Stimulated activated CD4-positive, alpha-beta T cell treated with anti-CD3 and anti-CD28 coated beads, Interleukin-12 subunit alpha, Interleukin-12 subunit beta, amount 100 ng/mL, for 48 hours (primary cell): Measurements from ENCODE around the gene IFNA5.

Experiments used
- DNase-seq, 3 donors: peaks; one replicate each; pipeline ENCODE4 v3.0.0-alpha.2; 2020; ENCODE audit warnings: low read depth in 2 of 3, low spot score in 1 of 3

Gene IFNA5

DNA sequence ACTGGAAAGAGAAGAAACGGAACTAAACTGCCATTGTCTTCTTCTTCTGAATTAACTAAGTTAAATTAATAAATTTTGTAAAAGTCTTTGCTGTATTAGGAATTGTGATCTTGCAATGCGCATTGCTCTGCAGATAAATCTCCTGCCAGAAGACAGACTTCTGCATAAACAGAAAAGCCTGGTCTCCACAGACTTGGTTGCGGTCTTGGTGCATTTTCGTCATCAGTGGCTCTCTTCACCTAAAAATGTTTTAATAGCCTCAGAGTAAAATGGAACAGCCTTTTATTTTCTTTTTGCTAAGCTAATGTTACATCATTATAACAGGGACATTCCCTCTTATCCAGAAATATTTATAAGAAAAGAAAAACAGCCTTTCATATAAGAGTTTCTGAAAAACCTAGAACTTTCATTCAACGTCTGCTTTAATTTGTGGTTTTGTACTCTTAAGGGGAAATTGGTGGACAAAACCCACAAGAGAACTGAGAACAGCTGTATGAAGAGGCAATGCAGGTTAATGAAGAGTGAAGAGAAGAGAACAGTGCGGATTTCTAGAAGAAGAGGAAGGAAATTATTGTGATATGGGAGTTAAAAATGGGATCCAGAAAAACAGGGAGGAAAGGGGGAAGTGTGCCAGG, 10.1 kb downstream of the IFNA5 start:
- DNase-seq: no peak

DNA sequence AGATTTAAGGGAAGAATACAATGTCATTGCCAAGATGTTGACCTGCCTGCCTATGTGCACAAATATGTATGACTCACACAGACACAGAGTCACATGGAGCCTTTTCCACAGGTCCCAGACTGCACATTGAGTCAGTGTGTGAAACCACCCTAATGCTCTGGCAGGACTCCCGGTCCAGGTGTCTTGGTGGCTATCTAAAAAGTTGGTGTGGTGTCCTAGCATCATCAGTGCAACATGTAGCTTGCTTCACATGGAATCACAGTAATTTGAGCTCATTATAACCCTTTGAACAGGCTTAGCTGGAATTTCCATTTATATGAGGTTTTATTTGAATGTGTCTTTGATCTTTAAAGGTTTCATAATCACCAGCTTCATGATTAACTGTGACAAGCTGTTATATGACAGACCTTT, 10.7 kb downstream of the IFNA5 start:
- DNase-seq: no peak

DNA sequence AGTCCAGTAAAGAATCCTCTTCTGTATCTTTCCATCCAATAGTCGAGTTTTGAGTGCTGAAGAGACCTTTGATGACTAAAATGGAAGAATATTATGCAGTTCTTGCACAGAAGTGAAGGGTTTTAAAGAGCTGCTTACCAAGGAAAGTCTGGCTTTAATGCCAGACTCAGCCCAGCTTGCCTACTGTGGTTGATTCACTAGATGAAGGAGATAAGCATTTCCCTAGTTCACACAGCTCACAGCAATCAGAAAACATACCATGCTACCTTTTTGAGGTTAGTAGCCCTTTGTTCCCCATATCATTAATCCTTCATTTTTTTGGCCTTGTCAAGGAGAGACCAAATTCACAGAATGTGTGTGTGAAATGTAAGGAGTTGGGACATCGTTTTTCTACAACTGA, 15.3 kb downstream of the IFNA5 start:
- DNase-seq: no peak

- no peak for DNase-seq
Measured at GRCh38 chr9:21287280-21287679, 17.8 kb downstream of the IFNA5 start.

DNA sequence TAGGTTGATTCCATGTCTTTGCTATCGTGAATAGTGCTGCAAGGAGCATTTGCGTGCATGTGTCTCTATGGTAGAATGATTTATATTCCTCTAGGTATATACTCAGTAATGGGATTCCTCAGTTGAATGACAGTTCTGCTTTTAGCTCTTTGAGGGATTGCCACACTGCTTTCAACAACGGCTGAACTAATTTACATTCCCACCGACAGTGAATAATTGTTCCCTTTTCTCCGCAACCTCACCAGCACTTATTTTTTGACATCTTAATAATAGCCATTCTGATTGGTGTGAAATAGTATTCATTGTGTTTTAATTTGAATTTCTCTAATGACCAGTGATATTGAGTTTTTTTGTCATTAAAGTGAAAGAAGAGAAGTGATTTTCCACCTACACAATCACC, 18.5 kb downstream of the IFNA5 start:
- no peak for DNase-seq

DNA sequence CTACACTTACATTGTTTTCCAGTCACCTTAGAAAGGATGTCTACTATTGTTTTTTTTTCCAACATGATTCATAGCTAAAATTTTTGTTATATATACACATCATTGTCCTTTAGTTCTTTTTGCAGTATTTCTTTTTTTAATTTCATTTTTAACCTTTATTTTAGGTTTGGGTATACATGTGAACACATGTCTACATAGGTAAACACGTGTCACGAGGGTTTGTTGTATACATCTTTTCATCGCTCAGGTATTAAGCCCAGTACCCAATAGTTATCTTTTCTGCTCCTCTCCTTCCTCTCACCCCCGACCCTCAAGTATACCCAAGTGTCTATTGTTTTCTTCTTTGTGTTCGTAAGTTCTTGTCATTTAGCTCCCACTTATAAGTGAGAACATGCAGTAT, 19.0 kb downstream of the IFNA5 start:
- no peak for DNase-seq

- DNase-seq: no peak
Measured at GRCh38 chr9:21281275-21281674, 23.8 kb downstream of the IFNA5 start.

DNA sequence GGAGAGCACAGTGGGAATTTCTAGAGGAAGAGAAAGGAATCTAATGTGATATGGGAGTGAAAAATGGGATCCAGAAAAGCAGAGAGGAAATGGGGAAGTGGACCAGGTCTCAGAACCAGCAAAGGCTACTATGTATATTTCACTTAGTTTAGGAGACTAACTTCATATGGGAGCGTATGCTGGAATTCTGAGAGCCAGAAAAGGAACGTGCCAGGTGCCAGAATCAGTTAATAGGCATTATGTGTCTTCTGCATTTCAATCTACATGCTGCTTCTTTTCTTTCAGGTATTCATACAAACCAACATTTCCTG, 36.8 kb downstream of the IFNA5 start:
- no peak for DNase-seq

DNA sequence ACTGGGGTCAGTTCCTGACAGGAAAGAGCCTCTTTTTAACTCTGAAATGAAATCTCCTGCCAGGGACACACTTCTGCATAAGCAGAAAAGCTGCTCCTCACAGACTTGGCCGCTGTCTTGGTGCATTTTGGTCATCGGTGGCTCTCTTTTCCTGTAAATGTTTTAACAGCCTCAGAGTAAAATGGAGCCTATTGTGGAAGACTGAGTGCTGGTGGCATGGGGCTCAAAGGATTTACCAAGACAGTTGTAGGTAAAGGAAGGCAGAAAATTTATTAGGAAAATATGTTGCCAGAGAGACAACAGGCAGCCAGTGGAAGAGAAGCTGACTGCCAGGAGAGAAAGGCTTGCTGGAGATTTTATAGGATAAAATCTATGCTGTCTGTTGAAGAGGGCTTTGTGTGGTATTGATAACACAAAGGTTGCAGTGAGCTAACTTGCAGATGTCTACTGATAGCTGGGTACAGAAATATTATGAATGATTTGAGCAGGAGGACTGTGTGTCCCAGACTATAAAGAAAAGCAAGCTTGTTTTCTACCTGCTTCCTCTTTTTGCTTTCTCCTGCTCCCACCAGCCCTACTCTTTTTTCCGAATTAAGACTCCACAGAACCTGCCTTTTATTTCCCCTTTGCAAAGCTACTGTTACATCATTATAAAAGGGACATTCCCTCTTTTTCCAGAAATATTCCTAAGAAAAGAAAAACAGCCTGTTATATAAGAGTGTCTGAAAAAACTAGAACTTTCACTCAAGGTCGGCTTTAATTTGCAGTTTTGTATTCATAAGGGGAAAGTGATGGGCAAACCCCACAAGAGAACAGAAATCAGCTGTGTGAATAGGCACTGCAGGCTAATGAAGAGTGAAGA, 37.4 kb downstream of the IFNA5 start:
- no peak for DNase-seq

GRCh38 chr9:21266733-21267484, 38.2 kb downstream of the IFNA5 start:
- no peak for DNase-seq

DNA sequence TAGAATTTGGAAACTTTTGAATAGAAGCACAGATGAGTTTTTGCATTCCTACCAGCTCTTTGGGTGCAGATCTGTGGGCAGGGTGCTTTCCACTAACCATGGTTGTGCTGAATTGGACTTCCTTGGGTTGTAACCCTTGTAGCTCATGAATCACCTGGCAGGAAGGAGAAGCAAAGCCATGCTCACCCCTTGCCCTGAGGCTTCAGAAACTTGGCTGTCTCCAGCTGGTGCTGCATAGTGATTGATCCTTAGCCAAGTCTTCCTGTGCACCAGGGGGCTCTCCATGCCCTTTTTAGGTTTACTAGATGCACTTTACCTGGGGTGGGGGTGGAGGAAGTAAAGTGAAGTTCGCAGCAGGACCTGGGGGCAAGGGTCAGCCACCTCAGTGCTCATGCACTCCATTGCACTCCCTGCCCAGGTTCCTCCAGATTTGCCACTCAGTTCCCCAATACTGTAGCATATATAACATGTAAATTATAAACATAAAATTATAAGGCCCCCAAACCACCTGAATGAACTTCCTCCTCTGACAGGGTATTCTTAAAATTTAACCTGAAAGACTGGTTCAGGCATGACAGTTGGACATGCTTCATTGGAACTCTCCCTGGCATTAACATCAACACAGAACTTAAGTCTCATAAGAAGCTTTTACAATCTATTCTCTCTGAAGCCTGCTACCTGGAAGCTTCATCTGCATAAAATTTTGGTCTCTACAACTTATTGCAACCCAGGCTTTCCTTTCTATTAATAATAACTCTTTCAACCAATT, 39.5 kb downstream of the IFNA5 start:
- DNase-seq: no peak

GRCh38 chr9:21255538-21256212, 49.4 kb downstream of the IFNA5 start:
- DNase-seq: no peak
